OCI-LY3 (cell line): Measurements from ENCODE around the gene DCAF8L2.

ENCODE experiments used
- H2AFZ ChIP-seq: fragments of 200-600, 300-600 bp; shearing (Covaris generic); 2 replicates; pipeline ENCODE4 v1.6.0; 2014; ENCODE audit warnings: antibody characterized with exemption, low read depth, low read length
- H3K27ac ChIP-seq: fragments of 200-600, 300-600 bp; sonication (generic); 2 replicates; pipeline ENCODE4 v1.5.1; 2014; ENCODE audit warnings: mild to moderate bottlenecking, low read length, moderate library complexity, mixed read lengths
- H3K27me3 ChIP-seq: fragments of 200-600, 300-600 bp; sonication (generic); 2 replicates; pipeline ENCODE4 v1.6.1; 2014; ENCODE audit warnings: low read depth, low read length, mixed read lengths
- H3K36me3 ChIP-seq: fragments of 200-600, 300-600 bp; sonication (generic); replicated peaks from 2 replicates; pipeline ENCODE3; 2014; ENCODE audit warnings: low read depth, low read length, mixed read lengths
- H3K4me1 ChIP-seq: fragments of 300-600, 200-600 bp; sonication (generic); 2 replicates; pipeline ENCODE4 v1.6.1; 2014; ENCODE audit warnings: low read length, mixed read lengths
- H3K4me2 ChIP-seq: fragments of 200-600, 300-600 bp; sonication (generic); 2 replicates; pipeline ENCODE4 v1.6.1; 2014; ENCODE audit warnings: low read length, mixed read lengths
- H3K4me3 ChIP-seq: fragments of 300-600, 200-600 bp; sonication (generic); 2 replicates; pipeline ENCODE4 v1.5.1; 2014; ENCODE audit warnings: antibody characterized with exemption, mild to moderate bottlenecking, low read length, moderate library complexity
- H3K79me2 ChIP-seq: fragments of 300-600, 200-600 bp; shearing (Covaris generic); 2 replicates; pipeline ENCODE4 v1.6.1; 2014; ENCODE audit warnings: mild to moderate bottlenecking, low read length, mixed read lengths
- H3K9ac ChIP-seq: fragments of 300-600, 200-600 bp; shearing (Covaris generic); 2 replicates; pipeline ENCODE4 v1.6.0; 2014; ENCODE audit warnings: mild to moderate bottlenecking, low read length, moderate library complexity
- H3K9me3 ChIP-seq: fragments of 200-600, 300-600 bp; shearing (Covaris generic); 2 replicates; pipeline ENCODE4 v1.6.1; 2014; ENCODE audit warnings: low read length, mixed read lengths; ENCODE audit not compliant: insufficient read depth
- H4K20me1 ChIP-seq: fragments of 200-600, 300-600 bp; sonication (generic); 2 replicates; pipeline ENCODE4 v1.6.1; 2016; ENCODE audit warnings: low read length, mixed read lengths; ENCODE audit not compliant: insufficient read depth
- EZH2phosphoT487 ChIP-seq: fragments of 200-600 bp; shearing (Covaris generic); IDR thresholded peaks from 2 replicates; pipeline ENCODE4 v1.6.1; 2018; ENCODE audit warnings: antibody characterized with exemption, mixed run types, low read depth
- TF ChIP-seq, protein P1 (sequence below): fragments of 200-600, 300-600 bp; sonication (generic); IDR thresholded peaks from 2 replicates; pipeline ENCODE4 v1.5.1; 2014; ENCODE audit warnings: antibody characterized with exemption, low read length, low read depth

The DCAF8L2 gene

DNA sequence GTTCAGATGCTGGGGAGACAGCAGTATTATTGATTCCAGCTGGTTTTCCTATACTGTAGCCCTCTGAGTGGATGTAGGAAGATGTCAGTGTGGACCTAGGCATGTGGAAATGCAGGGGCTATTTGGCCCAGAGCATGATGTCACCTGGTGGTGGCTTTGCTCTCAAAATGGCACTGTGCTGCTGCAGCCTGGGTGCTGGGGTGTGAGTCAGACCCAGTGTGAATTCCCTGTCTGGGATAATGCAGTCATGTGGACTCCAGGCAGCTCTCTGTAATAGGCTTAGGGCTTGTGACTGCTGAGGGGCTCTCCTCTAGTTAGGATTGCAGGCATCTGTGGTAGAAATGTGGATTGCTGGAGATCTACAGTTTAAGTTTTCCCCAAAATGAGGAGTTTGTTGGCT is 70.7 kb downstream of the DCAF8L2 start:
- Histone ChIP-seq H3K27ac (no peak overlapping the region), H3K27me3 (no peaks in the 10 kb centered on the region), H3K9me3 (no peaks in the 10 kb centered on the region), H3K4me2 (no peak overlapping the region), H3K4me3 (no peak overlapping the region), H3K9ac (no peak overlapping the region), H3K4me1 (no peaks in the 10 kb centered on the region), H3K36me3 (no peaks in the 10 kb centered on the region), H4K20me1 (no peaks in the 10 kb centered on the region), H3K79me2 (no peaks in the 10 kb centered on the region), H2AFZ (no peak overlapping the region)
- TF ChIP-seq EZH2phosphoT487, result no peak
- TF ChIP-seq, protein P1, sequence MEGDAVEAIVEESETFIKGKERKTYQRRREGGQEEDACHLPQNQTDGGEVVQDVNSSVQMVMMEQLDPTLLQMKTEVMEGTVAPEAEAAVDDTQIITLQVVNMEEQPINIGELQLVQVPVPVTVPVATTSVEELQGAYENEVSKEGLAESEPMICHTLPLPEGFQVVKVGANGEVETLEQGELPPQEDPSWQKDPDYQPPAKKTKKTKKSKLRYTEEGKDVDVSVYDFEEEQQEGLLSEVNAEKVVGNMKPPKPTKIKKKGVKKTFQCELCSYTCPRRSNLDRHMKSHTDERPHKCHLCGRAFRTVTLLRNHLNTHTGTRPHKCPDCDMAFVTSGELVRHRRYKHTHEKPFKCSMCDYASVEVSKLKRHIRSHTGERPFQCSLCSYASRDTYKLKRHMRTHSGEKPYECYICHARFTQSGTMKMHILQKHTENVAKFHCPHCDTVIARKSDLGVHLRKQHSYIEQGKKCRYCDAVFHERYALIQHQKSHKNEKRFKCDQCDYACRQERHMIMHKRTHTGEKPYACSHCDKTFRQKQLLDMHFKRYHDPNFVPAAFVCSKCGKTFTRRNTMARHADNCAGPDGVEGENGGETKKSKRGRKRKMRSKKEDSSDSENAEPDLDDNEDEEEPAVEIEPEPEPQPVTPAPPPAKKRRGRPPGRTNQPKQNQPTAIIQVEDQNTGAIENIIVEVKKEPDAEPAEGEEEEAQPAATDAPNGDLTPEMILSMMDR, result no peak

DNA sequence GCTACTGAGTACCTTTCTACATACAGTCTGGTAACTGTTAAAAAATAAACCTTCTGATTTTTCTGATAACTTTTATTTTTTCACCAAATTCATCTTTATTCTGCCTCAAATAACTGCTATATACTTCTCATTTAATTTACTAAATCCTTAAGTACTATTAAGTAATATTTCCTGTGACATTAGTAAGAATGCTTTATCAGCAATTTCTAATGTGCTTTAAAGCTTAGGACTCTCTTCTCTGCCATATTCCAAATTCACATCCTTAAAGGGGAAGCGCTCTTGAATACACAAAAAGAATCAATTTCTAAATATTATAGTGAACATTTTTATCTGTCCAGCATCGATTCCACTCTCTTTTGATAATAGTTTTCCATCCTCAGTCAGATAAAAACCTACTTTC is 81.1 kb downstream of the DCAF8L2 start:
- H3K4me1 ChIP-seq, result no peaks in the 10 kb centered on the region
- H3K36me3 ChIP-seq, result no peaks in the 10 kb centered on the region
- TF ChIP-seq EZH2phosphoT487, result no peak
- TF ChIP-seq, protein P1, result no peak
- H3K27ac ChIP-seq, result no peak overlapping the region
- no peak overlapping the region for H3K4me2 ChIP-seq
- H2AFZ ChIP-seq, result no peak overlapping the region
- no peak overlapping the region for H3K9ac ChIP-seq
- no peaks in the 10 kb centered on the region for H3K79me2 ChIP-seq
- H4K20me1 ChIP-seq, result no peaks in the 10 kb centered on the region
- H3K27me3 ChIP-seq, result no peaks in the 10 kb centered on the region
- H3K9me3 ChIP-seq, result no peaks in the 10 kb centered on the region
- no peak overlapping the region for H3K4me3 ChIP-seq

DNA sequence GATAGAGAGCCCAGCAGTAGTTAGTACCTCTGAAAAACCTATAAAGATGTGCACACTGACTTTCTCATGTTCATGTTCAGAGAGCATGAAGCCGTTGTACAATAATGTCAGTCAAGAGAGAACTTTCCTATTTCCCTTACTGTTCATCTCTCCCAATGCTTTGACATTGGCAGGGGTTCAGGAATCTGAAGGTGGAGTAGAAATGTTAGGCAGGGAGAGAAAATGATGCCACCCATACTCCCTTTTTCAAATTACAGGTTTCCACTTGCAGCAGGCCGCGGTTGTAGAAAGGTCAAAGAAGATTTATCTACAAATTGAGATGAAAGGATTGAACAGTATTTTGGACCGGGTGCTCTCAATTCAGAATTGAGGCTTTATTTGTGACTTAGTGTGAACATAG is 84.3 kb downstream of the DCAF8L2 start:
- Histone ChIP-seq H3K36me3 (no peaks in the 10 kb centered on the region), H2AFZ (no peak overlapping the region), H3K9ac (no peak overlapping the region), H3K4me1 (no peaks in the 10 kb centered on the region), H3K4me3 (no peak overlapping the region), H3K27ac (no peak overlapping the region), H3K79me2 (no peaks in the 10 kb centered on the region), H3K4me2 (no peak overlapping the region), H4K20me1 (no peaks in the 10 kb centered on the region), H3K27me3 (no peaks in the 10 kb centered on the region), H3K9me3 (no peaks in the 10 kb centered on the region)
- TF ChIP-seq EZH2phosphoT487, result no peak
- TF ChIP-seq, protein P1, result no peak

DNA sequence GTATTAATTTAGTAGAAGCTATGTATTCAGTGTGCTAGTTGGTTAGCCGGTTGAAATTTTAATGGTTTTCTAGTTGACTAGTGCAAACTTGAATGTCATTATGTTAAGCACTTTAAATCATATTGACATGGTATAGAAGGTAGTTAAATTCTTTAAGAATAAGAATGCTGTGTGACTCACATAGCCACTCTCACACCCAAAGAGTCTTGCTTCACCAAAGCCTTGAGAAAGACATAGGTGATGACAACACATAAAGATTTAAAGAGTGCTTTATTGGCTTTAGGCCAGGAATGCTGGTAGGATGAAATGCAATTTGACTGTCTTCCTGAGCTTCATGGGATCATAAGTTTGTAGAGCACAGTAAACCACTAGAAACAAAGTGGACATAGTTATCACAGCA is 85.3 kb downstream of the DCAF8L2 start:
- Histone ChIP-seq H3K4me3 (no peak overlapping the region), H3K4me1 (no peaks in the 10 kb centered on the region)
- TF ChIP-seq EZH2phosphoT487, result no peak
- TF ChIP-seq, protein P1, result no peak

More for the DNA sequence above, 85.3 kb downstream of the DCAF8L2 start:
- no peak overlapping the region for H3K4me2 ChIP-seq
- no peak overlapping the region for H3K27ac ChIP-seq
- no peaks in the 10 kb centered on the region for H3K79me2 ChIP-seq
- no peaks in the 10 kb centered on the region for H3K36me3 ChIP-seq
- H3K27me3 ChIP-seq, result no peaks in the 10 kb centered on the region
- H3K9me3 ChIP-seq, result no peaks in the 10 kb centered on the region
- no peak overlapping the region for H2AFZ ChIP-seq
- H4K20me1 ChIP-seq, result no peaks in the 10 kb centered on the region
- no peak overlapping the region for H3K9ac ChIP-seq
